HG03135 (cell line): Measurements from ENCODE around the gene SPATC1L.

ENCODE experiments used
- ATAC-seq: cut with Tn5 transposase; IDR thresholded peaks from one replicate; pipeline ENCODE4 v1.9.1; 2021; ENCODE audit warnings: mild to moderate bottlenecking, moderate library complexity; ENCODE audit not compliant: unreplicated experiment

SPATC1L gene

GRCh38 chr21:46111193-46111571 is 73.1 kb downstream of the SPATC1L start:
- no peak for ATAC-seq
